ENCODE results near the gene IMMT.

Gene IMMT

GRCh38 chr2:86239745-86240144 lies 44.5 kb upstream of the IMMT start:
- no peak for DNase-seq (ENCODE audit: low read depth)
- H3K4me3 ChIP-seq (ENCODE audit: low read depth, low read length): no peak overlapping the region
- no peak for TF ChIP-seq POLR2A (IDR thresholded peaks at IDR 0.05; ENCODE audit: extremely low read depth, insufficient read length)
- TF ChIP-seq MYC (IDR thresholded peaks at IDR 0.05; ENCODE audit: low read depth, low read length): no peak

GRCh38 chr2:86239326-86239725 lies 44.1 kb upstream of the IMMT start:
- no peak overlapping the region for H3K4me3 ChIP-seq (ENCODE audit: low read depth, low read length)
- TF ChIP-seq MYC (IDR thresholded peaks at IDR 0.05; ENCODE audit: low read depth, low read length): no peak
- TF ChIP-seq, protein P1, sequence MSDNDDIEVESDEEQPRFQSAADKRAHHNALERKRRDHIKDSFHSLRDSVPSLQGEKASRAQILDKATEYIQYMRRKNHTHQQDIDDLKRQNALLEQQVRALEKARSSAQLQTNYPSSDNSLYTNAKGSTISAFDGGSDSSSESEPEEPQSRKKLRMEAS (IDR thresholded peaks at IDR 0.05; ENCODE audit: low read depth, low read length): peak; percentile 2; the same call in 1 of the 2 replicates
- DNase-seq (ENCODE audit: low read depth): peak; percentile 78

GRCh38 chr2:86238354-86238753 lies 43.1 kb upstream of the IMMT start:
- TF ChIP-seq MYC (IDR thresholded peaks at IDR 0.05; ENCODE audit: low read depth, low read length) (no peak), POLR2A (IDR thresholded peaks at IDR 0.05; ENCODE audit: extremely low read depth, insufficient read length) (no peak)
- TF ChIP-seq, protein P1 (IDR thresholded peaks at IDR 0.05; ENCODE audit: low read depth, low read length): no peak
- TF ChIP-seq, protein P2, sequence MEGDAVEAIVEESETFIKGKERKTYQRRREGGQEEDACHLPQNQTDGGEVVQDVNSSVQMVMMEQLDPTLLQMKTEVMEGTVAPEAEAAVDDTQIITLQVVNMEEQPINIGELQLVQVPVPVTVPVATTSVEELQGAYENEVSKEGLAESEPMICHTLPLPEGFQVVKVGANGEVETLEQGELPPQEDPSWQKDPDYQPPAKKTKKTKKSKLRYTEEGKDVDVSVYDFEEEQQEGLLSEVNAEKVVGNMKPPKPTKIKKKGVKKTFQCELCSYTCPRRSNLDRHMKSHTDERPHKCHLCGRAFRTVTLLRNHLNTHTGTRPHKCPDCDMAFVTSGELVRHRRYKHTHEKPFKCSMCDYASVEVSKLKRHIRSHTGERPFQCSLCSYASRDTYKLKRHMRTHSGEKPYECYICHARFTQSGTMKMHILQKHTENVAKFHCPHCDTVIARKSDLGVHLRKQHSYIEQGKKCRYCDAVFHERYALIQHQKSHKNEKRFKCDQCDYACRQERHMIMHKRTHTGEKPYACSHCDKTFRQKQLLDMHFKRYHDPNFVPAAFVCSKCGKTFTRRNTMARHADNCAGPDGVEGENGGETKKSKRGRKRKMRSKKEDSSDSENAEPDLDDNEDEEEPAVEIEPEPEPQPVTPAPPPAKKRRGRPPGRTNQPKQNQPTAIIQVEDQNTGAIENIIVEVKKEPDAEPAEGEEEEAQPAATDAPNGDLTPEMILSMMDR (IDR thresholded peaks at IDR 0.05; ENCODE audit: low read depth, low read length): no peak
- peak; percentile 18 for DNase-seq (ENCODE audit: low read depth)
- H3K4me3 ChIP-seq (ENCODE audit: low read depth, low read length): no peak overlapping the region

- DNase-seq (ENCODE audit: low read depth): no peak
- TF ChIP-seq POLR2A (IDR thresholded peaks at IDR 0.05; ENCODE audit: extremely low read depth, insufficient read length) (no peak), MYC (IDR thresholded peaks at IDR 0.05; ENCODE audit: low read depth, low read length) (no peak)
- TF ChIP-seq, protein P2 (IDR thresholded peaks at IDR 0.05; ENCODE audit: low read depth, low read length): no peak
- TF ChIP-seq, protein P1 (IDR thresholded peaks at IDR 0.05; ENCODE audit: low read depth, low read length): no peak
- no peak overlapping the region for H3K4me3 ChIP-seq (ENCODE audit: low read depth, low read length)
These were observed 41.9 kb upstream of the IMMT start for GRCh38 chr2:86237172-86237571.

DNA sequence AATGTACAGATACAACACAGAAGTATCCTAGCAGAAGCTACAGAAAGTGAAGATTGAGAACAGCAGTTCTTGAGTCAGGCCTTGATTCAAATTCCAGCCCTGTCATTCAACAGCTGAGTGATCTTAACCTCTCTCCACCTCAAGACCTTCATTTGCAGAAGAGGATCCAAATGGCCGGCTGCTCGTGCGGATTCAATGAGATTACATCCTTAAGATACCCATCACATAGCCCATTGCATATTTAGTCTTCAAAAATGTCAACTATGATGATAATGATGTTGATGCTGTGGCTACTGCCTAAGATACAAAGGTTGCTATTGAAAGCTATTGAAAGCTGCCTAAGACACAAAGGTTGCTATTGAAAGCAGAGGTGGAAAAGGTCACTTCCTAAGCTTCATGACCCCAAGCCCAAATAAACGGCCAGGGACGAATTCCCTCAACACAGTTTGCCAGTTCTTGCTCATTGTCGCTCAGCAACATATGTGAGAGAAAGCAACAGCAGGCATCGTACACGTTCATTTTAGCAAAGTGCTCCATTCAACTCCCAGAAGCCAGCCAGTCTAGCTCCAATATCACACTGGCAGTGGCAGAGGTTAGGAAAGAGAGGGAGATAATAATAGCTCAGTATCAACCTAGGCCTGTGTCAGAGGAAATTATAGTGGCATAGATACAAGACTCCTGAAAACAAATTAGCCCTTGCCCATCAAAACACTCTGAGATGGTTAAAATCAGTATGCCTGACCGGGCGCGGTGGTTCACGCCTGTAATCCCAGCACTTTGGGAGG lies 40.1 kb upstream of the IMMT start:
- DNase-seq (ENCODE audit: low read depth): no peak
- TF ChIP-seq, protein P2 (IDR thresholded peaks at IDR 0.05; ENCODE audit: low read depth, low read length): no peak
- TF ChIP-seq POLR2A (IDR thresholded peaks at IDR 0.05; ENCODE audit: extremely low read depth, insufficient read length) (no peak), MYC (IDR thresholded peaks at IDR 0.05; ENCODE audit: low read depth, low read length) (no peak)
- TF ChIP-seq, protein P1 (IDR thresholded peaks at IDR 0.05; ENCODE audit: low read depth, low read length): no peak
- H3K4me3 ChIP-seq (ENCODE audit: low read depth, low read length): no peak overlapping the region

DNA sequence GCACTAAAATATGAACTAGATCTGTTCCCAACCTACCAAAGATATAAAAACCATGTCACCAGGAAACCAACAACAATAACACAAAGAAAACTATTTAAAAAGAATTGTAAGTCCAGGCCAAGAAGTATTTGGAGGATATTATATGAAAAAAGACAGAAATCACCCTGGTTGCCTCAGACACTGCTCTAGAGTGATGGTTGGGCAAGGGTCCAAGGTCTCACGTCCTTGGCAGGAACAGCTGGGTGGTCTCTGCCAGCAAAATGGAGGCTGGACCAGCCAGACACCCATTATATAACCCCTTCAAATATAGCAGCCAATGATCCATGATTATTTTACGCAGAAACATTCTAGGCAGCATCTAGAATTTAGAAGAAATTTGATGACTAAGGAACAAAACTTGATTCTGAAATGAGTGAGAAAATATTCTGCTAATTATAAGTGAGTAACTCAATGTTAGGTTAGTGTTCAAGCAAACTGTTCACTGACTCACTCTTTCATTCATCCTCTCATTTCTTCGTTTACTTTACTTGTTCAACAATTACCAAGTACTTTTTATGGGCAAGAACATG lies 39.4 kb upstream of the IMMT start:
- H3K4me3 ChIP-seq (ENCODE audit: low read depth, low read length): no peak overlapping the region
- TF ChIP-seq POLR2A (IDR thresholded peaks at IDR 0.05; ENCODE audit: extremely low read depth, insufficient read length) (no peak), MYC (IDR thresholded peaks at IDR 0.05; ENCODE audit: low read depth, low read length) (no peak)
- TF ChIP-seq, protein P2 (IDR thresholded peaks at IDR 0.05; ENCODE audit: low read depth, low read length): no peak
- TF ChIP-seq, protein P1 (IDR thresholded peaks at IDR 0.05; ENCODE audit: low read depth, low read length): no peak
- no peak for DNase-seq (ENCODE audit: low read depth)

Measured in NB4 (cell line).